Astrocyte of the cerebellum (primary cell): Measurements from ENCODE around the gene PRRG2.
A peak's percentile ranks its signal among the peaks of the same experiment; 100 is the strongest.

Experiments
- DNase-seq: peaks from one replicate; pipeline ENCODE4 v3.0.0-alpha.2; 2011; ENCODE audit warnings: low read depth
- H3K4me3 ChIP-seq: 2 replicates; pipeline ENCODE4 v1.5.1; 2011; ENCODE audit warnings: mild to moderate bottlenecking, low read depth, low read length, moderate library complexity
- CTCF ChIP-seq: IDR thresholded peaks from 2 replicates; pipeline ENCODE4 v1.5.1; 2012; ENCODE audit warnings: low read length, low read depth, moderate library complexity, mild to moderate bottlenecking; ENCODE audit errors: missing control alignments
- in situ Hi-C: cut with HindIII; loops from 2 replicates; pipeline ENCODE4 v1.10.0; 2017; ENCODE audit warnings: low sequenced_read_pairs

PRRG2 gene

GRCh38 chr19:49581007-49581508 is at the start of gene PRRG2:
TSS of gene PRRG2 (plus strand) at chr19:49581316. CDS start at chr19:49583220, 1,904 bp downstream.
- TF ChIP-seq CTCF, result no peak
- no peak for DNase-seq
- in situ Hi-C loops, result no loop called here
- H3K4me3 ChIP-seq, result peak within 1 kb of the TSS; percentile 93

GRCh38 chr19:49533551-49534488 is 47.3 kb upstream of the PRRG2 start:
- no peak for DNase-seq
- peak; percentile 36 for TF ChIP-seq CTCF
- peak overlapping the region; percentile 53 for H3K4me3 ChIP-seq
- in situ Hi-C loops, result no loop called here

GRCh38 chr19:49534632-49535385 is 46.3 kb upstream of the PRRG2 start:
- in situ Hi-C loops, result no loop called here
- no peak overlapping the region for H3K4me3 ChIP-seq
- TF ChIP-seq CTCF, result no peak
- no peak for DNase-seq

DNA sequence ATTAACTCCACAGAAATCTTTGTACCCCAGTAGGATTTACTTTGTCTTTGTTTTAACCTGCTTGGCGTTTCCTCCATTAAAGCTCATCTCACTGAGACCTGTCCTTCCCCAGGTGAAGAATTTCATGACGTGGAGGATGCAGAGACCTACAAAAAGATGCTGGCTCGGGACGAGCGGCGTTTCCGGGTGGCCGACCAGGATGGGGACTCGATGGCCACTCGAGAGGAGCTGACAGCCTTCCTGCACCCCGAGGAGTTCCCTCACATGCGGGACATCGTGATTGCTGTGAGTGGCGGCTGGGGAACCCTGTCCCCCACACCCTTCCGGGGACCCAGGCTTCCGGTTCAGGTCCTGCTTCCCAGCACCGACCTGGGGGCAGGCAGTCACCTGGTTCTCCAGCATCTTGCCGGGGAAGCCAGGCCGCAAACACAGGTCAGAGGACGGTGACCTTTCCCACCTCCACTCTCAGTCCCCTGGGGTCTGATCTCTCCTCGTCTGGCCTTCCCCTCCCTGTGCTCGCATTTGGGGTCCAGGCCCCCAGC is 44.1 kb upstream of the PRRG2 start:
- TF ChIP-seq CTCF, result no peak
- in situ Hi-C loops, result no loop called here
- no peak overlapping the region for H3K4me3 ChIP-seq
- DNase-seq, result no peak

- no peak overlapping the region for H3K4me3 ChIP-seq
- no peak for DNase-seq
- in situ Hi-C loops, result no loop called here
- TF ChIP-seq CTCF, result no peak
Observed at GRCh38 chr19:49538643-49539042, 42.5 kb upstream of the PRRG2 start.
